HG03060 (cell line): ENCODE data around the gene TSPAN5.

Experiments used
- ATAC-seq: cut with Tn5 transposase; IDR thresholded peaks from one replicate; pipeline ENCODE4 v1.9.1; 2021; ENCODE audit warnings: low read depth, moderate number of reproducible peaks; ENCODE audit not compliant: unreplicated experiment

The TSPAN5 gene

GRCh38 chr4:98423009-98423408, 235.4 kb downstream of the TSPAN5 start:
- no peak for ATAC-seq

- no peak for ATAC-seq
Measured at GRCh38 chr4:98421111-98421510, 237.3 kb downstream of the TSPAN5 start.
